Measurements from ENCODE around the gene PLCH2. TPM values are rescaled to one million over a fixed set of nuclear protein-coding genes. Genes with fewer than 3 reads are reported as not detected.

The PLCH2 gene
- total and polyA plus RNA-seq, 2 donors (not counting 3 experiments of a cell fraction or from before 2014, with no cell fraction given) = 0.19 to 0.31 TPM

- no peaks in the 10 kb centered on the region for H3K9me1 ChIP-seq (replicated peaks; ENCODE audit: control insufficient read depth, extremely low read depth, insufficient read depth, low read length)
- H3K4me2 ChIP-seq (ENCODE audit: insufficient read depth, low read length) = no peak overlapping the region
- no peak overlapping the region for H3K9ac ChIP-seq (replicated peaks; ENCODE audit: extremely low read depth, insufficient read depth, low read length)
- H3K36me3 ChIP-seq (ENCODE audit: control insufficient read depth in 2 of 2, extremely low read depth in 1 of 2, insufficient read depth in 2 of 2, low read length in 2 of 2) = no peaks in the 10 kb centered on the region
- no TSS peak for BruUV-seq (replicated peaks)
- H3K27me3 ChIP-seq (ENCODE audit: control insufficient read depth in 2 of 2, insufficient read depth in 2 of 2, low read length in 2 of 2) = no peaks in the 10 kb centered on the region
- no peaks in the 10 kb centered on the region for H3K9me3 ChIP-seq (replicated peaks; ENCODE audit: control insufficient read depth, insufficient read depth, low read length)
- no peaks in the 10 kb centered on the region for H3K4me1 ChIP-seq (ENCODE audit: control insufficient read depth, extremely low read depth, insufficient read depth, low read length)
- H3K27ac ChIP-seq (ENCODE audit: insufficient read depth, low read depth, low read length) = no peak overlapping the region
- dilution Hi-C loops (cut with MboI; ENCODE audit: extremely low pct_ligation_motif_present, low sequenced_read_pairs) = no loop called here
- H3K4me3 ChIP-seq (replicated peaks in 1 of 3; ENCODE audit: insufficient read depth in 1 of 3, low read depth in 1 of 3, low read length in 3 of 3) = no peak overlapping the region
- no peaks in the 10 kb centered on the region for H3K79me2 ChIP-seq (ENCODE audit: control insufficient read depth, insufficient read depth, low read length)
- TF ChIP-seq MYC (IDR thresholded peaks at IDR 0.05; ENCODE audit: low read depth, low read length) (no peak), JUN (IDR thresholded peaks at IDR 0.05; ENCODE audit: borderline replicate concordance, insufficient read depth, insufficient read length, low read depth) (no peak), FOS (IDR thresholded peaks at IDR 0.05; ENCODE audit: borderline replicate concordance, insufficient read depth, low read length) (no peak), GATA2 (IDR thresholded peaks at IDR 0.05; ENCODE audit: insufficient read depth, insufficient read length, low read depth, low read length) (no peak), POLR2A (IDR thresholded peaks at IDR 0.05; ENCODE audit: low read depth, low read length) (no peak), POLR2AphosphoS5 (IDR thresholded peaks at IDR 0.05; ENCODE audit: insufficient read depth, low read depth, low read length) (no peak), EZH2 (IDR thresholded peaks at IDR 0.05; ENCODE audit: borderline replicate concordance, low read depth, low read length, severe bottlenecking) (no peak), MAX (IDR thresholded peaks at IDR 0.05; ENCODE audit: insufficient read depth, insufficient read length) (no peak), CTCF (IDR thresholded peaks at IDR 0.05; ENCODE audit: extremely low read depth in 1 of 2, insufficient read depth in 1 of 2, low read depth in 1 of 2, low read length in 2 of 2) (no peak)
- intact Hi-C loops (cut with micrococcal nuclease) = no loop called here
- DNase-seq (ENCODE audit: low read depth, low spot score) (no peak), FAIRE-seq (no peak)
- H2AFZ ChIP-seq (ENCODE audit: low read depth, low read length) = no peak overlapping the region
- POLR2A ChIA-PET = no interaction called here
- no peaks in the 10 kb centered on the region for H4K20me1 ChIP-seq (replicated peaks; ENCODE audit: control insufficient read depth, extremely low read depth, insufficient read depth, low read length)
- CTCF ChIA-PET = no interaction called here
These were observed 6.5 kb downstream of the PLCH2 start for GRCh38 chr1:2482588-2482987.

All from endothelial cell of umbilical vein (primary cell).